ENCODE measurements around the gene HYDIN.
"Not testable (repeated sequence)": the region's sequence is repeated elsewhere in the genome, so short reads cannot be mapped to it uniquely, and the experiment has no call there.

- TF ChIP-seq SMAD3 (CRISPR knock-in tag; conservative IDR thresholded peaks at IDR 0.05); WHSC1 (IDR thresholded peaks at IDR 0.05; ENCODE audit: low read length); MYC (IDR thresholded peaks at IDR 0.05; ENCODE audit: low read depth, low read length); MYC (CRISPR knock-in tag; IDR thresholded peaks at IDR 0.05; ENCODE audit: borderline replicate concordance, low read depth); TCF7L2 (IDR thresholded peaks at IDR 0.05; ENCODE audit: low read depth, low read length); RAD21 (CRISPR knock-in tag; conservative IDR thresholded peaks at IDR 0.05 in 1 of 2, IDR thresholded peaks at IDR 0.05 in 1 of 2); USF1 (CRISPR knock-in tag; IDR thresholded peaks at IDR 0.05); SIN3B (IDR thresholded peaks at IDR 0.05; ENCODE audit: low read depth); ARID1B (IDR thresholded peaks at IDR 0.05): not testable (repeated sequence)
- TF ChIP-seq, protein P1, sequence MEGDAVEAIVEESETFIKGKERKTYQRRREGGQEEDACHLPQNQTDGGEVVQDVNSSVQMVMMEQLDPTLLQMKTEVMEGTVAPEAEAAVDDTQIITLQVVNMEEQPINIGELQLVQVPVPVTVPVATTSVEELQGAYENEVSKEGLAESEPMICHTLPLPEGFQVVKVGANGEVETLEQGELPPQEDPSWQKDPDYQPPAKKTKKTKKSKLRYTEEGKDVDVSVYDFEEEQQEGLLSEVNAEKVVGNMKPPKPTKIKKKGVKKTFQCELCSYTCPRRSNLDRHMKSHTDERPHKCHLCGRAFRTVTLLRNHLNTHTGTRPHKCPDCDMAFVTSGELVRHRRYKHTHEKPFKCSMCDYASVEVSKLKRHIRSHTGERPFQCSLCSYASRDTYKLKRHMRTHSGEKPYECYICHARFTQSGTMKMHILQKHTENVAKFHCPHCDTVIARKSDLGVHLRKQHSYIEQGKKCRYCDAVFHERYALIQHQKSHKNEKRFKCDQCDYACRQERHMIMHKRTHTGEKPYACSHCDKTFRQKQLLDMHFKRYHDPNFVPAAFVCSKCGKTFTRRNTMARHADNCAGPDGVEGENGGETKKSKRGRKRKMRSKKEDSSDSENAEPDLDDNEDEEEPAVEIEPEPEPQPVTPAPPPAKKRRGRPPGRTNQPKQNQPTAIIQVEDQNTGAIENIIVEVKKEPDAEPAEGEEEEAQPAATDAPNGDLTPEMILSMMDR (IDR thresholded peaks at IDR 0.05 in 2 of 3, conservative IDR thresholded peaks at IDR 0.05 in 1 of 3; ENCODE audit: insufficient read depth in 2 of 3, low read depth in 1 of 3, low read length in 3 of 3) = not testable (repeated sequence)
Measured at GRCh38 chr16:71038421-71038820, 192.1 kb downstream of the HYDIN start.
